Activated naive CD4-positive, alpha-beta T cell treated with anti-CD3 and anti-CD28 coated beads, Interleukin-2, amount 50 U/mL, for 72 hours (primary cell): ENCODE measurements around the gene HOXC6. TPM values are rescaled to one million over a fixed set of nuclear protein-coding genes. Genes with fewer than 3 reads are reported as not detected.

Source experiments
- ATAC-seq, 2 donors: fragments of 150-1000 bp; cut with Tn5 transposase; 2 replicates each; pipeline ENCODE4 v1.10.0; 2021; ENCODE audit warnings: mild to moderate bottlenecking in 2 of 2, moderate library complexity in 2 of 2
- DNase-seq, 2 donors: peaks; one replicate each; pipeline ENCODE4 v3.0.0; 2021 to 2022; ENCODE audit warnings: low spot score in 2 of 2
- H3K27ac Mint-ChIP-seq, 2 donors: one replicate each; pipeline ENCODE4 v1.8.0; 2022; ENCODE audit warnings: mild to moderate bottlenecking in 2 of 2, mixed read lengths in 2 of 2
- H3K36me3 Mint-ChIP-seq, 2 donors: one replicate each; pipeline ENCODE4 v1.8.0; 2022; ENCODE audit warnings: mixed read lengths in 2 of 2
- H3K9me3 Mint-ChIP-seq, 2 donors: one replicate each; pipeline ENCODE4 v1.8.0; 2022; ENCODE audit warnings: mixed read lengths in 2 of 2
- total RNA-seq, 2 donors: library from RNA; stranded (reverse); gene quantifications; one replicate each; pipeline ENCODE4 v1.2.3, GENCODE V29; 2022

Gene HOXC6
- total RNA-seq, 2 donors from 2014 or later = not detected

DNA sequence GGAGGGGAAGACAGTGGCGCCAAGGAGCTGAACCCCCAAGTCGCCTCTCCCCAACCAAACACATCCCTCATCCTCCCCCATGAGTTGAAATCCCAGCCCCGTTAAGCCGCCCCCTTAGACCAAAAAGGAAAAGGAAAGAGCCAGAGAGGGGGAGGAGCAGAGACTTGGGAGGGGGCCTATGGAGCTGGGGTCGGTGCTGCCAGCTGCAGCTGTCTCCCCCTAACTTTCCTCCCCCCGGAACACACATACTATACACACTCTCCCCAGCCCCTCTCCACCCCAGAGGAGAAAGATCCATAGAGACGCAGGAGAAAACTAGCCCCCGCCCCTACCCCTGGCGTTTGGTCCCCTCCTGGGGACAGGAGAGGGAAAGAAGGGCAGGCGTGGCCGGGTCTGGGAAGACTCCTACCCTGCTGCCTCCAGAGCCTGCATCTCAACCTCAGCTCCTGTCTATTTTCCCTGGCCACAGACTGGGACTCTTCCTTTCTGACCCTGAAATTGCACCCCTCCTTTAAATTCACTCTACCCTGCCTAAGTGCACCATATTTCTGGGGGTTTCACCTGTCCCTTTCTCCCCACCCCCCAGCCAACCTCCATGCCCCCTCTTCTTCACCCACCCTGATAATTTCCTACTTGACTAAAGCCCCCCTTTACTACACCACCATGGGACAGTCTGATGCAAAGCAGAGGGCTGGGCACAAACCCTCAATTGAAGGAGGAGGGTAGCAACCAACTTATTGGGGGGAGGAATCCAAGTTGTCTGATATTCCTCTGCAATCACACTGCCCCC lies 29.9 kb upstream of the HOXC6 start:
- Mint-ChIP-seq H3K27ac (no peak overlapping the region), H3K36me3 (peaks cover 0 to 20% of the 10 kb centered on the region in 2 donors), H3K9me3 (no peaks in the 10 kb centered on the region)
- ATAC-seq (no peak), DNase-seq (no peak)

DNA sequence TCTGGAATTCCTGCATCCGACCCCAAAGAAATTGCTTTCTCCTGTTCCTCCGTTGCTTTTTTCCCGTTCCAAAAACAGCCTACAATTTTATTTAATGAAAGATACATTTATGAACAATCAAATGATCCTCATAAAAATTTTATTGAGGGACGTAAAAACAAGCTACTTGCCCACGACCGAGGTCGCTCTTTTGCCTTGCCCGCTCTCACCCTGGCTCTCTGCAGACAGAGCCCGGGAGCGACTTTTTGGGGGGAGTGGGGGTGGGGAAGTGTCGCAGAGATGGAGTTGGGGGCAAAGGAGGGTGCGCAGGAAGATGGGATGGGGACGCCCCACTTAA lies 29.4 kb upstream of the HOXC6 start:
- ATAC-seq (no peak), DNase-seq (no peak)
- no peaks in the 10 kb centered on the region for H3K9me3 Mint-ChIP-seq
- peaks cover 0 to 15% of the 10 kb centered on the region in 2 donors for H3K36me3 Mint-ChIP-seq
- H3K27ac Mint-ChIP-seq = no peak overlapping the region

GRCh38 chr12:53999559-54000115 lies 28.6 kb upstream of the HOXC6 start:
- DNase-seq (no peak), ATAC-seq (no peak)
- Mint-ChIP-seq H3K36me3 (peaks cover 0 to 10% of the 10 kb centered on the region in 2 donors), H3K27ac (peak overlapping the region in 1 of 2 donors; percentile 77), H3K9me3 (no peaks in the 10 kb centered on the region)

DNA sequence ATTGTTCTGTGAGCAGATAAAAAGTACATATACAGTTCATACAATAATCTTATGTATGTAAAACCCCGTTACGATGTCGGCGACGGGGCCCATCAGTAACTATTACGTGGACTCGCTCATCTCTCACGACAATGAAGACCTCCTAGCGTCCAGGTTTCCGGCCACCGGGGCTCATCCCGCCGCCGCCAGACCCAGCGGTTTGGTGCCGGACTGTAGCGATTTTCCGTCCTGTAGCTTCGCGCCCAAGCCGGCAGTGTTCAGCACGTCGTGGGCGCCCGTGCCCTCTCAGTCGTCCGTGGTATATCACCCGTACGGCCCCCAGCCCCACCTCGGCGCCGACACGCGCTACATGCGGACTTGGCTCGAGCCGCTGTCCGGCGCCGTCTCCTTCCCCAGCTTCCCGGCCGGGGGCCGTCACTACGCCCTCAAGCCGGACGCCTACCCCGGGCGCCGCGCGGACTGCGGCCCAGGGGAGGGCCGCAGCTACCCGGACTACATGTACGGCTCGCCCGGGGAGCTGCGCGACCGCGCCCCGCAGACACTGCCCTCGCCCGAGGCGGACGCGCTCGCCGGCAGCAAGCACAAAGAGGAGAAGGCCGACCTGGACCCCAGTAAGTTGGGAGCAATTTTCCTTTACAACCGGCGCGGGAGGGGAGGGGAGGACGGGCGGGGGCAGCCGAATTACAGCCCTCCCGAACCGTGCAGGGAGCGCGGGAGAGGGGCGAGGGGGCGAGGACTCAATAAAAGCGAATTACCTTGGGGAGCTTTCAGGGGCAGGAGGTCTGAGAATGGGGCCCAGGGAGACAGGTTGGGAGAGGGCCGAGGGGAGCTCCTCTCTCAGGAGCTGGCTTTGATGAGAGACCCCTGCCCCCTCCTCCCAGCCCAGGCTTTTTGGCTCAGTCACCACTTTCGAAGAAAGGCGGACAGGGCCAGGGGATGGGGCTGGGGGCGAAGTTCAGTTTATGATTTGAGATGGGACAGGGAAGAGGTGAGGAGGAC lies 27.8 kb upstream of the HOXC6 start, which contains the start of gene HOXC9:
Gene HOXC9, plus strand, starts transcription at position 46 of the 999 bp plus-strand sequence. Its CDS starts 28 bp downstream, at position 74.
- Mint-ChIP-seq H3K27ac (peak within 1 kb of the TSS in 1 of 2 donors; percentile 77), H3K36me3 (peaks cover 0 to 4% of the 10 kb centered on the region in 2 donors), H3K9me3 (no peaks in the 10 kb centered on the region)
- no peak for ATAC-seq
- no peak for DNase-seq

- Mint-ChIP-seq H3K9me3 (no peaks in the 10 kb centered on the region), H3K27ac (no peak overlapping the region), H3K36me3 (peaks cover 0 to 9% of the 10 kb centered on the region in 2 donors)
- DNase-seq (no peak), ATAC-seq (no peak)
These were observed 26.7 kb upstream of the HOXC6 start for GRCh38 chr12:54001283-54002187.

- no peak for ATAC-seq
- Mint-ChIP-seq H3K9me3 (no peaks in the 10 kb centered on the region), H3K36me3 (peaks cover 0 to 9% of the 10 kb centered on the region in 2 donors), H3K27ac (no peak overlapping the region)
- DNase-seq = no peak
These were observed 25.8 kb upstream of the HOXC6 start for GRCh38 chr12:54002278-54002914.

DNA sequence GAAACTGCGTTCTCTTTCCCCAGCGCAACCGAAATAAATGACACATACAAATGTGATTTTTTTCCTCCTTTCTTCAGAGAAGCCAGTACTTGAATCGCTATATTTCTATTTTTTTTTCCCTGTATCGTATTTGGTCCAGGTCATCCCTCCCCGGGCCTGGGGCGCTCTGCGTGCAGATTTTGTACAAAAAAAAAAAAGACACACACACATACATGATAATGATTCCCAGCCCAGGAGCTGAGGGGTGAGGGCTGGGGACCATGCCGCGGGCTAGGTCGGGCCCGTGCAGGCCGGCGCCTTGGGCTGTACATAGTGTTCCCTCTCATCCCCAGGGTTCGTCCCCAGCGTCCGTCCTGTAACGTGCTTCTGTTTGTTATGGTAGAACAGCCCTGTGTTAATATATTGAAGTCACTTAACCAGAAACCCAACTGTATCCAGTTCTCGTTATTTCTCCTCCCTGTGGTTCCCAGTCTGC lies 25.3 kb upstream of the HOXC6 start:
- no peak for ATAC-seq
- no peaks in the 10 kb centered on the region for H3K9me3 Mint-ChIP-seq
- peaks cover 0 to 9% of the 10 kb centered on the region in 2 donors for H3K36me3 Mint-ChIP-seq

GRCh38 chr12:54003625-54004024 lies 24.6 kb upstream of the HOXC6 start:
- H3K27ac Mint-ChIP-seq = no peak overlapping the region
- DNase-seq (no peak), ATAC-seq (no peak)
- no peaks in the 10 kb centered on the region for H3K9me3 Mint-ChIP-seq
- peaks cover 0 to 9% of the 10 kb centered on the region in 2 donors for H3K36me3 Mint-ChIP-seq

More for the DNA sequence above, 25.3 kb upstream of the HOXC6 start:
- DNase-seq = no peak
- no peak overlapping the region for H3K27ac Mint-ChIP-seq

DNA sequence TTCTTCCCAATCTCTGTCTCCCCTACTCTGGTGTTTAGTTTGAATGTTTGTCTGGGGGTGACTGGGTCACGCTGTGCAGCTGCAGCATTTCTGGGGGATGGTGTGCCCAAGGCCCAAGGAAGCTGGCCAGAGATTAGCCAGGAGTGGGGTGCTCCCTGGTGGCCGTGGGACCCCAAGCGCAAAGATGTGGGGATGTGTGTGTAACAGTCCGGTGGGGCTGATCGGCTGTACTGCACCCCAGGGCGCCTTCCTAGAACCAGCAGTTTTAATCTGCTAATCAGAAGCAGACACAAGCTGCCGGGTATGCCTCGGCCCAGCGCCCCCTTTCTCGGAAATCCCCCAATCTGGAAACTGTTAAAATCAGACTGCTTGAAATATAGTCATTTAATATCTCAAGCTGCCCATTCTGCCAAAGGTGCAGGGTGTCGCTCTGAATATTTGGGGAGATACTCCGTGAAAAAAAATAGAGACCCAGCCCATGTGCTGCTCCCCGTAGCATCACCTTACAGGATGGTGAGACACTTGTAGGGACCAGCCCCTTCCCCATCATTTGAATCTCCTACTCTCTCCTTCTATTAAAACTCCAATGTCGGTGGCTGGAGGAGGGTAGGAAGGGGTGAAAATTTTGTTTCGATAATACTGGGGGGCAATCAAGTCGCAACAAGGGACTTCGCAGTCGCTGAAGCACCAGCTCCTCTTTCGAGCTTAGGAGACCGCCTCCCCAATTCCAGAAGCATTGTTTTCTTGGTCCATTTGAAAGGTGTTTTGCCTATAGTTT lies 24.0 kb upstream of the HOXC6 start:
- Mint-ChIP-seq H3K9me3 (no peaks in the 10 kb centered on the region), H3K36me3 (peaks cover 0 to 9% of the 10 kb centered on the region in 2 donors), H3K27ac (no peak overlapping the region)
- DNase-seq = no peak
- ATAC-seq = no peak

DNA sequence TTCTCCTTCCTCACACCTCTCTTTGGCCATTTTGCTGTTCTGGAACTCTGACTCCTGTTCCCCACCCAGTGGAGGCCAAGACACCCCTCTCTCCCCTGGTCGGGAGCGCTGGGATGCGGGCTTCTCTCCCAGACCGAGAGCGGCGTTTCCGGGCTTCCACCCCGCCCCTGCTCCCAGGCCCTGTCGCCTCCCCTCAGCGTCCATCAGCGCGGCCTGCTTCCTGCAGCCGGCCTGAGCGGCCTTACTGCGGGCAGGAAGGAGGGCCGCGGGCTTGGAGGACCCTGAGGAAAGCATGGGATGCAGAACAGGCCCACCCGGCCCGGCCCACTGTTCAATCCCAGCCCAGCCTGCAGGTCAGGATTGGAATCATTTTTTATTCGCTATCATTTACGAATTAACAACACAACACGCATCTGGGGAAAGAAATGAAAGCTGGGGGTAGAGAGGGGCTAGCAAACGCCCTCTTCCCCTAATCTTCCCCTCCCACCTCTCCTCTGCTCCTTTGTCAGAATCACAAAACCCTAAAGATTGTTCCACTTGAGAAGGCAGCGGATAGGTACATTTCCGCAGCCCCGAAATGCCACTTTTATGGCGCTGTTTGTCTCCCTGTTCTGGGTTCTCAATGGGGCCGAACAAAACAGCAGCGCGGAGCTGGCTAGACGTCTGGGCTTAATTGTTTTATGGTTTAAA lies 23.3 kb upstream of the HOXC6 start:
- peak overlapping the region in 1 of 2 donors; percentile 72 for H3K27ac Mint-ChIP-seq
- DNase-seq = no peak
- no peaks in the 10 kb centered on the region for H3K9me3 Mint-ChIP-seq
- H3K36me3 Mint-ChIP-seq = peaks cover 0 to 9% of the 10 kb centered on the region in 2 donors
- no peak for ATAC-seq

GRCh38 chr12:54005531-54005852 lies 22.7 kb upstream of the HOXC6 start:
- peak in 1 of 2 donors; percentile 2 for ATAC-seq
- Mint-ChIP-seq H3K27ac (peak overlapping the region in 1 of 2 donors; percentile 72), H3K36me3 (peaks cover 0 to 9% of the 10 kb centered on the region in 2 donors), H3K9me3 (no peaks in the 10 kb centered on the region)
- DNase-seq = no peak

DNA sequence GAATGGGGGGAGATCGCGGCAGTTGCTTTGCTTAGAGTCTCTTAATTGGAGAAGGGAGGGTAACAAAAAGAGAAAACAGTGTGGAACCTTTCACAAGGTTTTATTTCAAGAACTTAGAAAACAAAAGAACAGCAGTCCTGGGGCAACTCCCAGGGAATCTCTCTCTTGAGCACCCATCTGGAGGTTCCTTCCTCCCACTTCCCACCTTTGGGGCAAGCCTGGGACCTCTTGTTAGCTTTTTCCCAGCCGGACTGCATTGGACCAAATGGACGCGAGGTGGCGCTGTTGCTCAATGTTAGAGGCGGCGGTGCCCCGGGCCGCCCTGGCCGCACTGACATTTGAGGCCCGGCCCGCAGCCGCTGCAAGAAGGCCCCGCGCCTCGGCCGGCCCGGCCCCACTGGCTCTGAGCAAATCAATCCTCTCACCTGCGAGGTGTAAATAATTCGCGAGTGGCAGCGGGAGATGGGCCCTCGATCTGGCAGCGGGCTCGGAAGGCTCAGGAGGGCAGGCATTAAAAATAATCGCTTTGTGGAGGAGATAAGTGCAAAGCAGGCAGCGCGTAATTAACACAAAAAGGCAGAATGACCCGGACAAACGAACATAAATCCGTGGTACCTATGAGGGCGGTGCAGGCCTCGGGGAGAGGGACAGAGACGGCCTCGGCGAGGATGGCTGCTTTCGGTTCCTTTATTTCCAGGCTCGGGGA lies 22.2 kb upstream of the HOXC6 start:
- DNase-seq (peak; percentile 79 to 93), ATAC-seq (peak; percentile 80 to 93)
- H3K27ac Mint-ChIP-seq = peak overlapping the region in 1 of 2 donors; percentile 60
- no peaks in the 10 kb centered on the region for H3K9me3 Mint-ChIP-seq
- H3K36me3 Mint-ChIP-seq = peaks cover 0 to 9% of the 10 kb centered on the region in 2 donors

DNA sequence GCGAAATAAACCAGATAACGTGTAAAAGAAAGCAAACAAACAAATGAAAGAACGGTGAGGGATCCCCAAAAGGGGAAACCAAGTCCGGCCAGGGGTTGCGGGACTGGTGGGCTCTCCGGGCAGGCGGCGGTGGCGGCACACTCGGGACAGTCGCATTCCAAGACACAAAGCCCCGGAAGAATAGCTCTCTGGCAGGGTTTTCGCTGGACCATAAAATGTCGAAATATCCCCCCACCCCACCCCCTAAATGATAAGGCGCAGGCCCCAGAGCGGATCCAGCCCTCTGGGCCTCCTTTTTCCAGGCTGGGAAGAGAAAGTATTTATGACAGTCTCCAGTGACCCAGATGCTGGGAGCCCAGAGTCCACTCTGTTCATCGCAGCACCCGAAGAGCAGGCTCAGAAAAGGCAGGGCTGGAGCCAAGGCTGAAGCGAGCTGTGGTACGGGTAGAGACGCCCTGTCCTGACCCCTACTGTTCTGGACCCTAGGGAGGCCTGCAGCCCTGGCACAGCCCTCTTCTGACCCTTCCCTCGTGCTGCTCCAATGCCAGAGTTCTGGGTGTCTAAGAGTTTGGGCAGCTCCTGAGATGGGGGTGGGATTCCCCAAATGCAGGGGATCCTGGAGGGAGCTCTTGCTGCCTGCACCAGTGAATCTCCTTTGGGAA lies 21.6 kb upstream of the HOXC6 start:
- peaks cover 0 to 9% of the 10 kb centered on the region in 2 donors for H3K36me3 Mint-ChIP-seq
- no peaks in the 10 kb centered on the region for H3K9me3 Mint-ChIP-seq
- ATAC-seq (no peak), DNase-seq (no peak)
- H3K27ac Mint-ChIP-seq = peak overlapping the region in 1 of 2 donors; percentile 60
